Measurements from ENCODE around the gene COQ10B.
A peak's percentile ranks its signal among the peaks of the same experiment; 100 is the strongest.
"Not testable (repeated sequence)": the region's sequence is repeated elsewhere in the genome, so short reads cannot be mapped to it uniquely, and the experiment has no call there.

COQ10B gene

DNA sequence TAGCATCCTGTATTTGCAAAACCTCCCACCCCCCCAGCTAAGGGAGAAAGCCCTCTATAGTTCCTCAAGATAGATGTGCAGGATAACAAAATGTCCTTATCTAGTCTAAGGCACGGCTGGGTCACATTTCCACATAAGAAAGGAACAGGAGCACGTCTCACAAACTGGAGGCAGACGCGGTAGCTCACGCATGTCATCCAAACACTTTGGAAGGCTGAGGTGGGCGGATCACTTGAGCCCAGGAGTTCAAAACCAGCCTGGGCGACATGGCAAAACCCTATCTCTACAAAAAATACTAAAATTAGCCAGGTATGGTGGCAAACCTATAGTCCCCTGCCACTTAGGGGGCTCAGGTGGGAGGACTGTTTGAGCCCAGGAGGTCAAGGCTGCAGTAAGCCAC lies 27.8 kb upstream of the COQ10B start:
- no peak overlapping the region for H3K27ac ChIP-seq
- no peak for TF ChIP-seq CTCF (IDR thresholded peaks at IDR 0.05)
- no peak for TF ChIP-seq ZFX (IDR thresholded peaks at IDR 0.05; ENCODE audit: borderline replicate concordance)

DNA sequence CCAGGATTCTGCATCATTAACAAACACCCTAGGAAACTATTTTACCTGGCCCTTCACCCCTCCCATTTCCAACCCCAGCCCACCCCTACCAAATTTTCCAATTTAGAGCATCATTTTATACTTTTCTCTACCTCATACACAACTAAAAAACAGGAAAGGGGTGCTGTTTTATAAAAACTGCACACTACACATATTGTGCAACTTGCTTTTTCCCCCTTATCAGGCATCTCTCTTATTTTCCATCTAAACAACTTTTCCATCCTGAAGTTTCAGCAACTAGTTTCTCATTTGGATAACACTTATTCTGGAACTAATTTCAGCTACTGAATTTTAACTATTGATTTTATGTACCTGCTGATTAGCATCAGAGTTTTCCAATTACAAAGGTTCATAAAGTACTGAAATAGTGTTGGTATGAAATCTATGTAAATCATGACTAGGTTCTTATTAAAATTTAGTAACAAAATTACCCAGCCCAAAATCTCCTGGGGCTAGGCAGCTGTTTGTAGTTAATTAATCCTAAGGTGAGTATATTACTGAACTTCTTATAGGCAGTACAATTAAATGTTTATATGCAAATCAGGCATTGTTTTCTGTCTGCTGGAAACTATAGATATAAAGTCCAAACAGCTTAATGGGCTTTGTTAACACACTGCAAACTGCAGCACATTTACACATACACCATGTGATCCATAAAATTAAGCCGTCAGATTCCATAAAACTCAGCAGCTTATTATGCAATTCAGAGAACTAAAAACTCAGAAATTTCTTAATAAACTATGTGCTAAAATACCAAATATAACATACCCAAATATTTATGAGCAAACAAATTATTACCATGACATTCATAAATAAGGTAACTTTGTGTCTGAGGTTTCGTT lies 26.4 kb upstream of the COQ10B start:
- H3K27ac ChIP-seq, result no peak overlapping the region
- TF ChIP-seq ZFX (IDR thresholded peaks at IDR 0.05; ENCODE audit: borderline replicate concordance), result no peak
- no peak for TF ChIP-seq CTCF (IDR thresholded peaks at IDR 0.05)

DNA sequence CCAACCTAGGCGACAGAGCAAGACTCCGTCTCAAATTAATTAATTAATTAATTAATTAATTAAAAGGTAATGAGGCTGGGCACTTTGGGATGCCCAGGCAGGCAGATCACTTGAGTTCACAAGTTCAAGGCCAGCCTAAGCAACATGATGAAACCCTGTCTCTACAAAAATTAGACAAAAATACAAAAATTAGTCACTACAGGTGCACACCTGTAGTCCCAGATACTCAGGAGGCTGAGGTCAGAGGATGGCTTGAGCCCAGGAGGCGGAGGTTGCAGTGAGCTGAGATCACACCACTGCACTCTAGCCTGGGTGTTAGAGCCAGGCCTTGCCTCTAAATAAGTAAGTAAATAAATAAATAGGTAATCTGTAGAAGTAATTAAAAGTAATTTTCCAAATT lies 25.4 kb upstream of the COQ10B start:
- TF ChIP-seq CTCF (IDR thresholded peaks at IDR 0.05) (no peak), ZFX (IDR thresholded peaks at IDR 0.05; ENCODE audit: borderline replicate concordance) (no peak)
- no peak overlapping the region for H3K27ac ChIP-seq

DNA sequence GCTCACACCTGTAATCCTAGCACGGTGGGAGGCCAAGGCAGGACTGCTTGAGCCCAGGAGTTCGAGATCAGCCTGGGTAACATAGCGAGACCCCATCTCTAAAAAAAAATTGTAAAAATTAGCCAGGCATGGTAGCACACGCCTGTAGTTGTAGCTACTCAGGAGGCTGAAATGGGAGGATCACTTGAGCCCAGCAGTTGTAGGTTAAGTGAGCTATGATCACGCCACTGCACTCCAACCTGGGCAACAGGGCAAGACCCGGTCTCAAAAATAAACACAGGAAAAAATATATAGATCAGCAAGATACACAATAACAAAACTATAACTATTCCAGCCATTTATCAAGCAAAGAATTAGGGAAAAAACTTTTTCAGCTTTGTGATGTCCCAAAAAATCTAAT lies 21.5 kb upstream of the COQ10B start:
- no peak for TF ChIP-seq CTCF (IDR thresholded peaks at IDR 0.05)
- TF ChIP-seq ZFX (IDR thresholded peaks at IDR 0.05; ENCODE audit: borderline replicate concordance), result no peak

DNA sequence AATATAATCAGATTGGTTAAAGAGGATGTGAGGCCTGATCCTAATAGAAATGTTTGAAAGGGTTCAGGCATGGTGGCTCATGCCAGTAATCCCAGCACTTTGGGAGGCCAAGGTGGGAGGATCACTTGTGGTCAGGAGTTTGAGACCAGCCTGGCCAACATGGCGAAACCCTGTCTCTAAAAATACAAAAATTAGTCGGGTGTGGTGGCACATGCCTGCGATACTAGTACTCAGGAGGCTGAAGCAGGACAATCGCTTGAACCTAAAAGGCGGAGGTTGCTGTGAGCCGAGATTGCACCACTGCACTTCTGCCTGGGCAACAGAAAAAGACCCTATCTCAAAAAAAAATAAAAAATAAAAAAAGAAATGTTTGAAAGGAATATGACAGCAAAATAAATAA lies 20.8 kb upstream of the COQ10B start:
- H3K27ac ChIP-seq, result not testable (repeated sequence)

More for the DNA sequence above, 21.5 kb upstream of the COQ10B start:
- no peak overlapping the region for H3K27ac ChIP-seq

- H3K27ac ChIP-seq, result peak overlapping the region; percentile 91
- no peak for TF ChIP-seq ZFX (IDR thresholded peaks at IDR 0.05; ENCODE audit: borderline replicate concordance)
Observed at GRCh38 chr2:197433780-197434438, 19.4 kb upstream of the COQ10B start.

- TF ChIP-seq CTCF (IDR thresholded peaks at IDR 0.05), result no peak
- TF ChIP-seq ZFX (IDR thresholded peaks at IDR 0.05; ENCODE audit: borderline replicate concordance), result no peak
- peak within 1 kb of the TSS; percentile 91 for H3K27ac ChIP-seq
Observed at GRCh38 chr2:197434541-197435513, 18.5 kb upstream of the COQ10B start, which contains the start of gene SF3B1. SF3B1 (minus strand) TSS chr2:197435028; CDS start chr2:197434999, 29 bp downstream.
